ENCODE results near the gene FAM114A1.
"Not testable (repeated sequence)": the region's sequence is repeated elsewhere in the genome, so short reads cannot be mapped to it uniquely, and the experiment has no call there.

FAM114A1 gene

DNA sequence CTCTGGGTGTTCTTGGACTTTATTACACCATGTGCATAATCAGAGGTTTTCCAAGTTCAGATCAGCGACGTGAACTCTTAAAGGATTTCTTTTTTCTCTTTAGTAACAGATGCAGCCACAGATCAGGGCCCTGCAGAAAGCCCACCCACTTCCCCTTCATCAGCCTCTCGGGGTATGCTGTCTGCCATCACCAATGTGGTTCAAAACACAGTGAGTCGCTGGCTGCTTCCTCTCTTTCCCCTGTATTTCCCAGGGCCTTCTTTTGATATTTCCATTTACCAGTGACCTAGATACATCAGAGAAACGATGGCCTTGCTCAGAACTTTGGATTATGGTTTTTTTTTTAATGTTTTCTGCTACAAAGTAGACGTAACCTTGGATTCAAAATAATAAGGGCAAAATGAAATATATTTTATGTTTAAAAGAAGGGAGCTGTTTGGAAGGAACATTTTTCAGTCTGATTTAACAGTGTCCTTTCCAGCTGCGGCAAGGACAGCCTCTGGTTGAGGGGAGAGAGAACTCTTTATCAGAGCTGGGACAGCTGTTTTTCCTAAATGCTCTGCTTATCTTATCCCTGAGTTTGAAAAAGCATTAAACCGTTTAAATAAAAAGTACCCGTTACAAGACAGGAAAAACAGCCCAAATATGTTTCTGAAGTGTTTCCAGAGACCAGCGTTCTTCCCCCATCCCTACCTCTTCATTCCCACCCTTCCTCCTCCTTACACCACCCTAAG, 38.2 kb downstream of the FAM114A1 start:
- no peak for DNase-seq

DNA sequence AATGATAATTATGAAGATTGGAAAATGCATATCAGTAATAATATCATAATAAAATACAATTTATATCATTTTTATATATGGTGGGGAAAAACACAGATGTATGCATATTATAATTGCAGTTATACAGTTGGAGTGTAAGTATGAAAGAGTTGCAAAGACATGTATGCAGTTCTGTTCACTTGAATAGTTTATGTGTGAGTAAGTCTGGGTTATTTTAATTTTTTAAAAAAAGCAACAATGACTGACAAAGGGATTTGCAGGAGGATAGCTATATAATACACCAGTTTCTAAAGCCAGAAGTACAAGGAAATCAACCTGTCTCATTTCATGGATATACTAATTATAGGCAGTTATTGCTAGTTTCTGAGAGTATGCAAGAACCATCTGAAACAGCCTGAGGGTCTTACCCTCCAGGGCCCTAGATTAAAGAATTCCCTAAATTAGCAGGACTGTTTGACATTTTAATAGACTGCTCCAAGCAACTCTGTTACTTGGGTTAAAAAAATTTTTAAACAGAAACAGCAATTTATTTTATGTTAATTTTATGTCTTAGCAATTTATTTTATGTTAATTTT, 40.2 kb downstream of the FAM114A1 start:
- DNase-seq: no peak

DNA sequence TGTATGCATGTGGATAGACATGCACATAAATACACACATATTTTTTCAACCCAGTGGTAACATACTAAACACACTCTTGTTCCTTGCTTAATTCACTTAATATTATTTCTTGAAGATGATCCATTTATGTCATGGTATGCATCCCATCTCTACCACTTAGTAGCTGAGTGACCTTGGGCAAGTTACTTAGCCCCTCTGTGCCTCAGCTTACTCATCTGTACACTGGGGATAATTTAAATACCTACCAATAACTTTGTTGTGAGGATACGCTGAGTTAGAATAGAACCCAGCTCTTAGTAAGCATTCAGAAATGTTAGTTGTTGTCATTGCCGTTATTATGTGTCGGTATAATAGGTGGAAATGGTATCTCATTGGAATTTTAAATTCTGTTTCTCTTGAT, 41.4 kb downstream of the FAM114A1 start:
- DNase-seq: no peak

DNA sequence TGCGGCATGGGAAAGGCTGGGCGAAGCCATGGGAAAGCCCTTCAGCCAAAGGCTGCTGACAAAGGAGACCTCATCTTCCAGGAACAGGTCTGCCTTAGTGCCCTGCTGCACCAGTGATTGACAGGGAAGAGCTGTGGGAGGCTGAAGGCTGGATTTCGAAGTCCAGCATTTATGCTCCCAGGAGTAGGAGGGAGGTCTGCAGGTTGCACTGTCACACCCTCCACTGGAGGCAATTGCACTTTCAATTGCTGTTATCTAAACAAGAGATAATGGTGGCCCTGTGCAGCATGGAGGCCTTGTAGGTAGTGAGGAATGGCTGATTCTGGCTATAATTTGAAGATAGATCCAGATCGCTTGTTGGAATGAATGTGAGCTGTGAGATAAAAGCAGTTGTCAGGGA, 43.7 kb downstream of the FAM114A1 start:
- DNase-seq: no peak

DNA sequence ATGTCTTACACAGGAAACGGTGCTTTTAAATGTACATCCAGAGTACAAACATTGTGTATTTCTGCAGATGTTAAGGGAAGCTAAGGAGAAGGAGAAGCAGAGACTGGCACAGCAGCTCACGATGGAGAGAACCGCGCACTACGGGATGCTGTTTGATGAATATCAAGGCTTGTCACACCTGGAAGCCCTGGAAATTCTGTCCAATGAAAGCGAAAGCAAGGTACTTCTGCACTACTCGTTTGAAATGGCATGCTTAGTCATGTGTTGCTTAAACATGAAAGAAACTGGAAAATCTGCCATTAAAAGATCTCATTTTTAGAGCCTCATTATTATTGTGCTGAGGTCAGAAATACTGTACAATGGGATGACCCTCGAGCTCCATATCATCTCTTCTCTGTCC, 47.2 kb downstream of the FAM114A1 start:
- no peak for DNase-seq

DNA sequence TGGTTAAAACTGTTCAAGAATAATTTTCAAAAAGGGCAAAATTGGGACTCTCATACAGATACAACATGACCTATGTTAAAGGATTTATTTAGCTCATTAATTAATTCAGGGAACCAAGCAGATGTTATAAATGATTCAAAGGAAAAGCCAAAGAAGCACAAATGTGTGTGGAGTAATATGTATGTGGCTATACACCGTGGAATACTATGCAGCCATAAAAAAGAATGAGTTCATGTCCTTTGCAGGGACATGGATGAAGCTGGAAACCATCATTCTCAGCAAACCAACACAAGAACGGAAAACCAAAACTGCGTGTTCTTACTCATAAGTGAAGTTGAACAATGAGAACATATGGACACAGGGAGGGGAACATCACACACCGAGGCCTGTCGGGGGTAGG, 48.7 kb downstream of the FAM114A1 start:
- not testable (repeated sequence) for DNase-seq

DNA sequence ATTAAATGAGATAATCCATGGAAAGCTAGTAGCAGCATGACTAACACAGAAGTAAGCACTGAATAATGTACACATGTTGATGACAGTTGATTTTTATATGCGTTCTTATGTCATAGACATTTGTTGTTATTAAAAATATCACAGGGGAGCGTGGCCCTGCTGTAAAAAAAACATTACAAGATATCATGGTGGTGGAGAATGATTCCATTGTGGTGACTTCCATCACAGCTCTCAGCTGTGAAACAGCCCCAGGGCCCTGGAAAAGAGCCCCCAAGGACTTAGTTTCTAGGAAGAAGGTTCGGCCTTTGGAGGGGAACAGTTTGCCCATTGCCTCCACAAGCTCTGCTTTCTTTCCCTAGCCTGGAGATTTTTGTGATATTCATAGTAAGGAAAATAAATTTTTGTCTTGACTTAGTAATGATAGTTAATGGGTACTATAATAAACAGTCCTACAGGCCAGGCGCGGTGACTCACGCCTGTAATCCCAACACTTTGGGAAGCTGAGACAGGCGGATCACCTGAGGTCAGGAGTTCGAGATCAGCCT, 49.9 kb downstream of the FAM114A1 start:
- no peak for DNase-seq

DNA sequence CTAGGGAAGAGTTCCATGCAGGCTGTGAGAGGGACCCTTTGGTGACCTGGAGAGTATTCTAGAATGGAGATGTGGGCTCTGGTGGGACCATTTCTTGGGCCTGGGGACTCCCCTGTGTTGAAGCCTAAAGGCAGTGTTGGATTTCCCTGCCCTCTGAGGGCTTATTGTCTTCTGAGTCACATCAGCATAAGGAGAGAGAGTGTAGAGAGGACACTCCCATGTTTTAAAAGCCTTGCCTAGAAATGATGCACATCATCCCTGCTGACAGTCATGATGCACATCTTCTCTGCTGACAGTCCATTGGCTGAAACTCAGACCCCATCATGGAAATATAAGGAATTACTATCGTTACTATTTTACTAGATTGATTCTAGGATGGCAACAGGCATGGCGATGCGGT, 51.9 kb downstream of the FAM114A1 start:
- DNase-seq: no peak

DNA sequence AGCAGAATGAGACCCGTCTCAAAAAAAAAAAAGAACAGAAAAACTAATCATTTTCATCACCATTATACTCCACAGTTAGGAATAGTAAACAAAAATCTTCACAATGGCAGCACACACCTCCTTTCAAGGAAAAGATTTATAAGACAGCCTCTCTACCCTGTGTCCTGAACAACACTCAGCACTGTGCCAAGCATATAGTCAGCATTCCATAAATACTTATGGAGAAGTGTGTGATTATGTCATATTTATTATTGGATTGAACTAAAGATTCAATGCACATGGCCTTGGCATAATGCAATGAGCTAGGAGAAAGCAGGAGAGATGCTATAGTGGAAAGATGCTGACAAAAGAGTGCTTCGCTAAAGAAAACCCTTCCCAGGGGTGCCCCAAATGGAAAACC, 52.6 kb downstream of the FAM114A1 start:
- no peak for DNase-seq

DNA sequence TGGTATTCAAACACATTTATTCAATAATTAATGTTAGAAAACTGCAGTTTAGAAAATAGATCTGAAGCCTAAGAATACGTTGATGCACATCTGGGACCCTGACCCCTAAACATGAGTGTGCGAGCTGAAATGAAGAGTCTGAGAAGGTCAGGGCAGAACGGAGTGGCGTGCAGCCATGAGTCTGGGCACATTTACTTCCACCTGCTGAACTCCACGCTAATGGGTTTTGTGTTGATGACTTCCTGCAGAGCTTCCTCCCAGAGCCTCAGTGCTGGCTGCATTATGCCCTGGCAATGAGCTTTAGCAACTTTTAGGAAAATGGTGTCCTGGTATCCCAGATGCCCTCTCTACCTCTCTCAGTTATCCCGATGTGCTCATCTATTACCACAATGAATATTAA, 53.1 kb downstream of the FAM114A1 start:
- DNase-seq: no peak

DNA sequence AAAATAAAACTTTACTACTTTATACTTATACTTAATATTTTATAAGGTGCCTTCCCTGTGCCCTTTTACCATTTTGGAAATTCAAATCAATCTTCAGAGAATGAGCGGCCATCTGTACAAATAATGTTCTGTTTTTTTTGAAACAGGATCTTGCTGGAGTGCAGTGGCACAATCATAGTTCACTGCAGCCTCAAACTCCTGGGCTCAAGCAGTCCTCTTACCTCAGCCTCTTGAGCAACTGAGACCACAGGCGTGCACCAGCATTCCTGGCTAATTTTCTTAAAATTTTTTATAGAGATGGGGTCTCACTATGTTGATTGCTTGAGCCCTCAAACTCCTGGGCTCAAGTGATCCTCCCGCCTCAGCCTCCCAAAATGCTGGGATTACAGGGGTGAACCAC, 53.5 kb downstream of the FAM114A1 start:
- DNase-seq: no peak

DNA sequence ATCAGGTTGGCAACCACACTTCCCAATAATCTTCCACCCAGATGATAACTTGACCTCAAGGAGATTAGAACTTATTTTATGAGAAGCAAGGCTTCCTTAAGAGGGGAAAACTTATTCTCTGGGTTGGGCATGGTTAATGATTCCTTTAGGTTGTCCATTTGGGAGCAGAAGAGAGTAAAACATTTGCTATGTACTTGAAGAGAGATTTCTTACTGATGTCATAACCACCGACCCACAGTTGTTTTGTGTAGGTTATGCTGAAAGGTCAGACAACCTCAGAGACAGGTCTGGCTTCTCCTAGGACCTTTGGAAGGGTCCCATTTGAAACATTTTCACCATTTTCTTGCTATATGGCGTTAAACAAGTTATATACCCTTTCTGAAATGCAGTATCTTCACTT, 56.1 kb downstream of the FAM114A1 start:
- no peak for DNase-seq

DNA sequence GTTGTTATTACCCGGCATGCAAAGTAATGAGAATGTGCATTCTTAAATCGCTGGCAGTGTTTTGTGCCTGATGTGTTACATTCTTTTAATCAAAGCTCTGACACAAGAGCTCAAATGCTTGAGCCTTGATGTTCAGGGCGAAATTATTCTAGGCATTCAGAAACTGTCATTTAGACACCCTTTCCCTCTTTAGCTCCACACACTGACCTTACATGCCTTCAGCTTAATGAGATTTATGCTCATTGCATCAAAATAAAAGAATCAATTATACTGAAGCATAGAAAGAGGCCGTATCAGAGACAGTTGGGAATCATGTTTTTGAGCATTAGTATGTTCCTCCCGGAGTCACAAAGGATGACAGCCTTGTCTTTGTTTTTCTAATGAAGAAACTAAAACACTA, 56.7 kb downstream of the FAM114A1 start:
- DNase-seq: no peak

DNA sequence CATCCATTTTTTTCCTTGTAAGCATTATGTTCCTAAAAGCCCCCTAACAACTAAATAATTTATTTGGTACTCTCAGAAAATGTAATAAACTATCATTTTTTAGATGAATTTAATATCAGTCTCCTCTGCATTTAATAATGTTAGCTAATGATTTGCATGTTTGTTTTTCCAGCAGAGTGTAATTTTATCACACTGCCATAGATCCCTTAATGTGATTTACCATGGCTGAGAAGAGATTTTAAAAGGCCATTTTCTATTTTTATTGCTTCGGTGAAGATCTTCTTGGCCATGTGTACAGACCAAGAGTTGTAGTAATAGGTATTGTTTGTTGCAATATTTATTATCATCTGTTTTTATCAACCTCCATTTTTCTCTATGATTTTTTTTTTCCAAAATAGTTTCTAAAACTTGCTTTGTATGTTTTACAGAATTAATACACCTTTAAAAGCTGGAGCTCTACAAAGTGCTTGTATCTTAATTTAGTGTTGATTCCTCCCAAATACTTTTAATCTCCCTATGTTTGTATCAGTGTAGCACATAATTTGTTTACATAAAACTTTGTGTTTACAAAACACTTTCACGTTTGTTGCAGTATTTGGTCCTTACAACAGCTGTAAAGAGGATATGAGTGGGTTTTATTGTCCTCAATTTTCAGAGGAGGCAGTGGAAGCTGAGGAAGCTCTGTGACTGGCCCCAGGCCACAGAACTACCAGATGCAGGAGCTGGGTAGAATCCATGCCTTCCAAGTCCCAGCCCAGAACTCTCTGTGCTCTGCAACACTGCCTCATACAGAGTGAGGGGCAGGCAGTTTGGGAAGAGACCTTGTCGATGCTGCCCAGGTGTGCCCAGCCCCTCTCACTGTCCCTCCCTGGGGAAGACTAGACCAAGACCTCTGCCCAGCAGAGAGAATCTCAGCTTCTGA, 58.1 kb downstream of the FAM114A1 start:
- no peak for DNase-seq

DNA sequence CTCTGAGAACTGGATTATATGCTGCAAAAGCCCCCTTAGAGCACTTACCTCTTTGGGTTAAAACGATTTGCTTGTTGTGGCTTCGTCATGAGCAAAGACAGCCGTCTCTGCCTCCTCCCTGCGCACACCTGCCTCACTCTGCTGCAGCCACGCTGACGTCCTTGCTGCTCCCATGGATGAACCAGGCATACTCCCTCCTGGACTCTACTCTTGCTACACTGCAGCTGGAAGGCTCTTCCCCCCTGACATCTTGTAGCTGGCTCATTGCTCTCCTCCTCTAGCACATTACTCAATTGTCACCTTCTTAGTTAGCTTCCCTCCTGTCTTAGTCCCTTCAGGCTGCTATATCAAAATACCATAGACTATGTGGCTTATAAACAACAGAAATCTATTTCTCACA, 59.3 kb downstream of the FAM114A1 start:
- DNase-seq: no peak

DNA sequence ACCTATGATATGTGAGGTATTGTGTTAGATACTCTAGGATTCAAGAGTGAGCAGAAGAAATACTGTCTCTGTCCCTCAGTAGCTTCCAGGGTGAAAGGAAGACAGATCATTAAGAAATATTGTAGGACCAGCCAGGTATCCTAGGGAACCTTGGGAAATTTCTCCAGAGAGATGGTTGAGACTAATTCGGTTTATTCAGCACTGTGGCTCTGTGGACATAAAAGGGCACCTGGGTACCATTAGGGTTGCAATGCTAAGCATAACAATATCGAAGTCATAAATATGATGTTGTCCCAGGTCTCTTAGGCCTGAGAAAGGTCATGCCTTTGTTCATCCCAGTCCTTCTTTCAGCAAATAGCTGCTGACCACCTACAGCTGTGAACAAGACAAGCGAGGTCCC, 61.0 kb downstream of the FAM114A1 start:
- DNase-seq: no peak

DNA sequence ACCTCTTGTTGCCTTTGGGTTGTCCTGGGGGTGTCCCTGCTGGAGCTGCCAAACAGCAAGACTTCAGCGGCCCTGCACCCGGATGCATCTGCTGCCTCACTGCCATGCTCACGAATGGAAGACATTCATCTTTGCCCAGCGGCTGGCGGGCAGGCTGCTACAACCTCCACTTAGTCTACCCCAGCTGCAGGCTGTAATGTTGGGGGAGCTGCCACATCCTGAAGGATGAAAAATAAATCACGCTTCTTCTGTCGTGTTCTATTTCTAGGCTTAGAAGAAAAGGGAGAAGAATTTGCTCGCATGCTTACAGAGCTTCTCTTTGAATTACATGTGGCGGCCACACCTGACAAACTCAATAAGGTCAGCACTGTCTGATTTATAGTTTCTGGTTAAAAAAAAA, 61.4 kb downstream of the FAM114A1 start:
- no peak for DNase-seq

DNA sequence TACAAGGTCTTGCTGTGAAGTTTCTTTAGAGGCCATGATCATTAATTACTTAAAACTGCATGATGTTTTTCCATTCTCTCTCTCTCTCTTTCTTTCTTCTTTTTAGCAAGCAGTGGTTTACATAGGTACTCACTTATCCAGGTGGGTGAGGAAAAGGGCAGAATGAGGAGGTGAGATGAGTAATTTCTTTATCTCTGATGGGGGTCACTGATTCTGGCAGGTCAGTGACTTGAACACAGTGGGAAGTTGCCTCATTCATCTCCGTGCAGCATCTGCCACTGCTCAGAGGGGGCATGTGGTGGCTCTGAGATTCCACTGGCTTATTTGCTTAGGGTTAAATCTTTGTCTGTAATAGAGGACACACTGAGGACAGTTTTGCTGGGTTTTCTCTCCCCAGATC, 62.6 kb downstream of the FAM114A1 start:
- DNase-seq: no peak

DNA sequence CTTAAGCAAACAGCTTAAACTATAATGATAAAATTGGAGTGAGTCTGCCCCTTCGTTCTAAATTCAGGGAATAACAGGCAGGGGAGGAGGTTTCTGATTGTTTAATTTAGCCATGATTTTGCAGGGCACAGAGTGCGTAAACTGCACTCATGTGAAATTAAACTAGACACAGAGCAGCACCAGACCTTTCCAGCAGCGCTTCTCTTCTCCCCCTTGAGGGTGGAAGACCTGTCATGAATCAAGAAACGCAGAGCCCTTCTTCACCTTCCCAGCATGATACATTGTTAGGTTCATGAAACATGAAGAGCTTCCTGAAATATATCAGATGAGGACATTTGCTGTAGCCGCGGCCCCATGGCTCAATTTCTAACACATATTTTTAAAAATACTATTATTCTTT, 63.1 kb downstream of the FAM114A1 start:
- no peak for DNase-seq

DNA sequence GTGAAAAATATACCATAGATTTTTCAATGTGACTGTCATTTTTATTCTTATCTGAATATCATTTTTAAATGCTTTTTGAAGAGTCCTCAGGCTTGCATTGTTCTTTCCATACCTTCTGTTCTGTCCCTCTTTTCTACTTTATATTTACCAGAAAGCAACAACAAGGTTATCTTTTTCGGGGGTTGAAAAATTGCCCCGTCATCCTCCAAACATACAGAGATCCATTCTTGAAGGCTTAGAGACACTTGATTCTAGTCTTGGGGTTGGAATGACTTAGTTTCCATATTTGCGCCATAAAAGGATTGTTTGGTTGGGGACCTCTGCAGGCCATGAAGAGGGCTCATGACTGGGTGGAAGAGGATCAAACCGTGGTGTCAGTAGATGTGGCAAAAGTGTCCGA, 63.5 kb downstream of the FAM114A1 start:
- no peak for DNase-seq

DNA sequence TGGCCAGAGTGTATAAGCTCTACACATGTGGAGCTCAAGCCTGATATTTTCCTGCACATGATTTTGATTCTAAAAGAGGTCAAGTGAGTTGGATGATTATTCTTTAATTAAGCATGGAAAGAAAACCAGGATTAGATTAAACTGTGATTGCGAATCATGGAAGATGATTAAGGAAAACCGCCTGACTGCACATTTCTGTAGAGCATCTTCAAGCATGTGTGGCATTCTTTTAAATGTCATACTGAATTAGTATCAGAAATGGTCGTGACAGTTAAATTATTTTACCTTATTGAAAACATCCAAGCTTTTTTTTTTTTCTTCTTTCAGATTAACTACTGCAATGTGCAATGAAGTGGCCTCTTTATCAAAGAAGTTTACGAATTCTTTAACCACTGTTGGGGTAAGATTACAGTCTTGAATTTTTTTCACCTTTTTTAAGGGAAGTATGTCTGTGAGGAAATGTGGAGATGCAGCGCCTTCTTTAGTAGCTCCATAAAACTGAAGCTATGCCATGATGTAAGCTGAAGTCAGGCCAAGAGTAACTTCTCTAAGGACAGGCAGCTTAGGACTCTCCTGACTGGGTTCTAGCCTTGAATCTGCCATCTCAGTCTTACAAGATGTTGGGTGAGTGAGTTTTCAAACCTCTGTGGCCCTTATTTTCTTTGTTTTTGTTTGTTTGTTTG, 67.9 kb downstream of the FAM114A1 start:
- DNase-seq: no peak

DNA sequence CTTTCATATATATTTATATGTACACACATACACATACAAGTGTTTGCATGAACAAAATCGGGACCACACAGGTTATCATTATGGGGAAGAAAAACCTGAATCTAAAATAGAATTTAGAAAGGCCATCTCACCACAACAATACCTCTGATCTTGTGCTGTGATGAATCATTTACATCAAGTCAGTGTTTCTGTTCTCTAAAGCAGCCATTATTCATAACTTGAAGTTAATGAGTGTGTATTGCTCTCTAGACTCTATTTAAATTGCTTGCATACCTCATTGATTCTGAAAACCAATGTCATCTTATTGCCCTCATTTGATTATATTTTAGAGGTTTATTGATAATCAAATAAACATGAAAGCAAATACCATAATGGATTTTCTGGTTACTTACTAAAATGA, 71.6 kb downstream of the FAM114A1 start:
- DNase-seq: no peak

DNA sequence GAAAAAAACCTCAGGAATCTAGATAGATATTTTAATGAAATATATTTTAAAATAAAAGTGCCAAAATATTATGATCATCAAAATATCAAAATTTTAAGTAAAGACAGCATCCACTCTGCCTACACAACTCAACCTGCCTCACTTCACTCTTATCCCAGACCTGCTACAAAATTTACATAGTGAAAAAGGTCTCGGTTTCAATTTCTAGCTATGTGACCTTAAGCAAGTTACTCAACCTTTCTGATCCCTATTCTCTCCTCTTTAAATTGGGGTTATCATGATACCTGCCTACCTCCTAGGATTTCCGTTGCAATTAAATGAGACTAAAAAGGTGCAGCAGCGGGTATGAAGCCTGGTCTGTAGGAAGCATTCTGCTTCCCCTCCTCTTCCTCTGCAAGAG, 72.9 kb downstream of the FAM114A1 start:
- no peak for DNase-seq

All from NCI-H187 treated with DMSO at 0.1 percent for 48 hours (cell line).